Central memory CD4-positive, alpha-beta T cell (primary cell): ENCODE measurements around the gene PIGW.

Experiments
- DNase-seq: peaks from one replicate; pipeline ENCODE4 v3.0.0; 2022

PIGW gene

GRCh38 chr17:36546418-36547093 is 11.8 kb downstream of the PIGW start:
- no peak for DNase-seq

GRCh38 chr17:36547776-36548175 is 13.0 kb downstream of the PIGW start:
- no peak for DNase-seq

- DNase-seq: peak; percentile 44
Measured at GRCh38 chr17:36550491-36551417, 16.0 kb downstream of the PIGW start.

- no peak for DNase-seq
Measured at GRCh38 chr17:36553459-36553858, 18.7 kb downstream of the PIGW start.

- DNase-seq: no peak
Measured at GRCh38 chr17:36566081-36566480, 31.3 kb downstream of the PIGW start.

- no peak for DNase-seq
Measured at GRCh38 chr17:36575028-36575427, 40.2 kb downstream of the PIGW start.

GRCh38 chr17:36576793-36577192 is 42.0 kb downstream of the PIGW start:
- DNase-seq: no peak

- no peak for DNase-seq
Measured at GRCh38 chr17:36578671-36579070, 43.9 kb downstream of the PIGW start.

- no peak for DNase-seq
Measured at GRCh38 chr17:36583787-36584186, 49.0 kb downstream of the PIGW start.

GRCh38 chr17:36586138-36586537 is 51.4 kb downstream of the PIGW start:
- DNase-seq: no peak
